Neural progenitor cell (in vitro differentiated cells): ENCODE results near the gene SIPA1. TPM values are rescaled to one million over a fixed set of nuclear protein-coding genes. Genes with fewer than 3 reads are reported as not detected.
A peak's percentile ranks its signal among the peaks of the same experiment; 100 is the strongest.

ENCODE experiments used
- DNase-seq: peaks from one replicate; pipeline ENCODE4 v3.0.0-alpha.2; 2016; ENCODE audit warnings: low spot score
- H2AFZ ChIP-seq: fragments of 200-600 bp; sonication (generic); replicated peaks from 2 replicates; pipeline ENCODE4 v1.6.1; 2016; ENCODE audit warnings: antibody characterized with exemption
- H3F3A ChIP-seq: fragments of 200-600 bp; sonication (generic); 2 replicates; pipeline ENCODE4 v1.6.1; 2016; ENCODE audit warnings: antibody characterized with exemption, low read depth
- H3K27ac ChIP-seq: fragments of 200-600 bp; sonication (generic); 2 replicates; pipeline ENCODE4 v1.5.1; 2016; ENCODE audit warnings: mild to moderate bottlenecking
- H3K27me3 ChIP-seq: fragments of 200-600 bp; sonication (generic); 2 replicates; pipeline ENCODE4 v1.6.1; 2016; ENCODE audit warnings: mild to moderate bottlenecking, moderate library complexity
- H3K36me3 ChIP-seq: fragments of 200-600 bp; sonication (generic); 2 replicates; pipeline ENCODE4 v1.5.1; 2016
- H3K4me1 ChIP-seq: fragments of 200-600 bp; sonication (generic); 2 replicates; pipeline ENCODE4 v1.6.1; 2016; ENCODE audit warnings: mixed run types
- H3K4me2 ChIP-seq: fragments of 200-600 bp; sonication (generic); 2 replicates; pipeline ENCODE4 v1.6.1; 2016
- H3K4me3 ChIP-seq: fragments of 200-600 bp; sonication (generic); 2 replicates; pipeline ENCODE4 v1.5.1; 2016
- H3K79me2 ChIP-seq: fragments of 200-600 bp; sonication (generic); 2 replicates; pipeline ENCODE4 v1.6.1; 2016; ENCODE audit warnings: low read depth
- H3K9ac ChIP-seq: fragments of 200-600 bp; sonication (generic); 2 replicates; pipeline ENCODE4 v1.6.1; 2016
- H3K9me3 ChIP-seq: fragments of 200-600 bp; sonication (generic); 2 replicates; pipeline ENCODE4 v1.5.1; 2016; ENCODE audit warnings: low read depth
- H4K20me1 ChIP-seq: fragments of 200-600 bp; sonication (generic); 2 replicates; pipeline ENCODE4 v1.6.1; 2016; ENCODE audit warnings: low read depth
- H3K27ac Mint-ChIP-seq: 3 replicates; pipeline ENCODE4 v1.8.0; 2021; ENCODE audit warnings: mixed read lengths
- H3K27me3 Mint-ChIP-seq: 2 replicates; pipeline ENCODE4 v1.8.0; 2022; ENCODE audit warnings: low read depth, mild to moderate bottlenecking, inconsistent platforms, moderate library complexity, mixed read lengths; ENCODE audit not compliant: insufficient read depth
- H3K36me3 Mint-ChIP-seq: 3 replicates; pipeline ENCODE4 v1.8.0; 2021; ENCODE audit warnings: mixed read lengths
- H3K4me1 Mint-ChIP-seq: 3 replicates; pipeline ENCODE4 v1.8.0; 2021; ENCODE audit warnings: mixed read lengths
- H3K4me3 Mint-ChIP-seq: 3 replicates; pipeline ENCODE4 v1.8.0; 2021; ENCODE audit warnings: mild to moderate bottlenecking, moderate library complexity, mixed read lengths
- H3K9me3 Mint-ChIP-seq: 3 replicates; pipeline ENCODE4 v1.8.0; 2020; ENCODE audit warnings: mixed read lengths
- EZH2 ChIP-seq: fragments of 200-600 bp; sonication (generic); IDR thresholded peaks from 2 replicates; pipeline ENCODE4 v1.6.1; 2017; ENCODE audit warnings: antibody characterized with exemption, mild to moderate bottlenecking, moderate library complexity
- EZH2phosphoT487 ChIP-seq: fragments of 200-600 bp; sonication (generic); IDR thresholded peaks from 2 replicates; pipeline ENCODE4 v1.6.1; 2017; ENCODE audit warnings: antibody characterized with exemption
- total RNA-seq: library from RNA; depleted of rRNA; stranded (reverse); fragments of >200 nt; gene quantifications from 2 replicates; pipeline ENCODE4 v1.2.3, GENCODE V29; 2015; ENCODE audit warnings: low replicate concordance
- TF ChIP-seq, protein P1 (sequence below): fragments of 200-600 bp; sonication (generic); IDR thresholded peaks from 2 replicates; pipeline ENCODE4 v1.5.1; 2017; ENCODE audit warnings: antibody characterized with exemption, mild to moderate bottlenecking

The SIPA1 gene
- total RNA-seq, 1 donor from 2014 or later, result 4.7 TPM

DNA sequence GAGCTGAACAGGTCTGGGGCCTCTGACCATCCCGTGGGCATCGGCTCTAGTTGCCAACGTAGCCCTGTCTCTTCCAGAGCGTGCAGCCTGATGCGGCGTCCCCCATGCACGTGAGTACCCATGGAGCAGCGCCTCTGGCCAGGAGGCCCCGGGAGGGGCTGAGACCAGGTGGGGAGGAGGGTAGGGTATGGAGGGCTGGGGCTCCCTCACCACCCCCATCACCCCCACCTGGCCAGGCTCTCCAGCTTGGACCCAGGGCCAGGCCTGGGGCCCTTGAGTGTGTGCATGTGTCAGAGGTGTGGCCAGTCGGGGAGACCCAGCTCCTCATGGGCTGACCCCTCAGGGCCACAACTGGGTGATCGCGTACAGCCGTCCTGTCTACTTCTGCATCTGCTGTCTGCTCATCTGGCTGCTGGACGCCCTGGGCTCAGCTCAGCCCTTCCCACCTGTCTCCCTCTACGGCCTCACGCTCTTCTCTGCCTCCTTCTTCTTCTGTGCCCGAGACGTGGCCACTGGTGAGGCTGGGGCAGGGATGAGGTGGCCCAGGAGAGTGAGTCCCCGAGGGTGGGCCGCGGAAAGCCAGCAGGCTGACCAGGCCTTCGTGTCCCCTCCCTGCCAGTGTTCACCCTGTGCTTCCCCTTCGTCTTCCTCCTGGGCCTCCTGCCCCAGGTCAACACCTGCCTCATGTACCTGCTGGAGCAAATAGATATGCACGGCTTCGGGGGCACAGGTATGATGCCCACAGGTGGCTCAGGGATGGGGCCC, 13.9 kb upstream of the SIPA1 start:
- H2AFZ ChIP-seq, result no peak overlapping the region
- Mint-ChIP-seq H3K36me3 (peaks cover 11% of the 10 kb centered on the region), H3K27ac (no peak overlapping the region)

DNA sequence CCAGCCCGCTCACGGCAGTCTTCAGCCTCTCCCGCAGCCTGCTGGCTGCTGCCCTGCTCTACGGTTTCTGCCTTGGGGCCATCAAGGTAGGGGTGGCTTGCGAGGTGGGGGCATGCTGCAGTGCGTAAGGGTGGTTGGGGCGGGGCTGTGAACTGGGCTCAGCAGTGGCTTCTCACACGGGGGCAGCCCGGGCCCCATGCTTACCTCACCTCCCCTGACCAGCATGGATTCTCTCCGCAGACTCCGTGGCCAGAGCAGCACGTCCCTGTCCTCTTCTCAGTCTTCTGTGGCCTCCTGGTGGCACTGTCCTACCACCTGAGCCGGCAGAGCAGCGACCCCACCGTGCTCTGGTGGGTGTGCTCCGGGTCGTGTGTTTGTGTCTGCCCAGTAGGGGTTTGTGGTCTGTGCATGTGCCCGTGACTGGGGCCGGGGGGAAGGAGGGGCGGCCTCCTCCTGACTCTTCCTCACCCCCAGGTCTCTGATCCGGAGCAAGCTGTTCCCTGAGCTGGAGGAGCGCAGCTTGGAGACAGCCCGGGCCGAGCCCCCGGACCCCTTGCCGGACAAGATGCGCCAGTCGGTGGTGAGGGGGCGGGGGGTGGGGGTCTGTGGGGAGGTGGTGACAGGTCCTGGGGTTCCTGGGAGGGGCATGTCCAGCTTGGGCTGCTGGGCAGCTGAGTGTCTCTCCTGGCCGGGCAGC, 12.8 kb upstream of the SIPA1 start:
- no peak overlapping the region for H3K27ac Mint-ChIP-seq
- DNase-seq, result no peak
- peaks cover 5% of the 10 kb centered on the region for H3K4me1 Mint-ChIP-seq
- Histone ChIP-seq H3K79me2 (no peaks in the 10 kb centered on the region), H3K9me3 (no peaks in the 10 kb centered on the region), H3K27me3 (no peaks in the 10 kb centered on the region), H3K4me1 (no peaks in the 10 kb centered on the region), H3K9ac (no peak overlapping the region), H3K4me3 (no peak overlapping the region), H3K27ac (no peak overlapping the region), H3K4me2 (no peak overlapping the region), H2AFZ (no peak overlapping the region), H3K36me3 (no peaks in the 10 kb centered on the region), H3F3A (peaks cover 4% of the 10 kb centered on the region), H4K20me1 (no peaks in the 10 kb centered on the region)
- H3K9me3 Mint-ChIP-seq, result no peaks in the 10 kb centered on the region
- H3K27me3 Mint-ChIP-seq, result peaks cover 5% of the 10 kb centered on the region
- no peak overlapping the region for H3K4me3 Mint-ChIP-seq
- TF ChIP-seq EZH2 (no peak), EZH2phosphoT487 (no peak)
- TF ChIP-seq, protein P1, sequence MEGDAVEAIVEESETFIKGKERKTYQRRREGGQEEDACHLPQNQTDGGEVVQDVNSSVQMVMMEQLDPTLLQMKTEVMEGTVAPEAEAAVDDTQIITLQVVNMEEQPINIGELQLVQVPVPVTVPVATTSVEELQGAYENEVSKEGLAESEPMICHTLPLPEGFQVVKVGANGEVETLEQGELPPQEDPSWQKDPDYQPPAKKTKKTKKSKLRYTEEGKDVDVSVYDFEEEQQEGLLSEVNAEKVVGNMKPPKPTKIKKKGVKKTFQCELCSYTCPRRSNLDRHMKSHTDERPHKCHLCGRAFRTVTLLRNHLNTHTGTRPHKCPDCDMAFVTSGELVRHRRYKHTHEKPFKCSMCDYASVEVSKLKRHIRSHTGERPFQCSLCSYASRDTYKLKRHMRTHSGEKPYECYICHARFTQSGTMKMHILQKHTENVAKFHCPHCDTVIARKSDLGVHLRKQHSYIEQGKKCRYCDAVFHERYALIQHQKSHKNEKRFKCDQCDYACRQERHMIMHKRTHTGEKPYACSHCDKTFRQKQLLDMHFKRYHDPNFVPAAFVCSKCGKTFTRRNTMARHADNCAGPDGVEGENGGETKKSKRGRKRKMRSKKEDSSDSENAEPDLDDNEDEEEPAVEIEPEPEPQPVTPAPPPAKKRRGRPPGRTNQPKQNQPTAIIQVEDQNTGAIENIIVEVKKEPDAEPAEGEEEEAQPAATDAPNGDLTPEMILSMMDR, result no peak
- peaks cover 11% of the 10 kb centered on the region for H3K36me3 Mint-ChIP-seq

More for the DNA sequence above, 13.9 kb upstream of the SIPA1 start:
- Histone ChIP-seq H3K27me3 (no peaks in the 10 kb centered on the region), H3K4me1 (no peaks in the 10 kb centered on the region), H3K27ac (no peak overlapping the region), H3K36me3 (no peaks in the 10 kb centered on the region), H3K4me3 (no peak overlapping the region), H3K79me2 (no peaks in the 10 kb centered on the region), H4K20me1 (no peaks in the 10 kb centered on the region), H3K4me2 (no peak overlapping the region), H3K9me3 (no peaks in the 10 kb centered on the region), H3F3A (peaks cover 4% of the 10 kb centered on the region), H3K9ac (no peak overlapping the region)
- Mint-ChIP-seq H3K4me1 (peaks cover 5% of the 10 kb centered on the region), H3K9me3 (no peaks in the 10 kb centered on the region), H3K27me3 (peaks cover 2% of the 10 kb centered on the region), H3K4me3 (no peak overlapping the region)
- no peak for TF ChIP-seq EZH2phosphoT487
- TF ChIP-seq EZH2, result no peak
- TF ChIP-seq, protein P1, result no peak
- DNase-seq, result no peak

DNA sequence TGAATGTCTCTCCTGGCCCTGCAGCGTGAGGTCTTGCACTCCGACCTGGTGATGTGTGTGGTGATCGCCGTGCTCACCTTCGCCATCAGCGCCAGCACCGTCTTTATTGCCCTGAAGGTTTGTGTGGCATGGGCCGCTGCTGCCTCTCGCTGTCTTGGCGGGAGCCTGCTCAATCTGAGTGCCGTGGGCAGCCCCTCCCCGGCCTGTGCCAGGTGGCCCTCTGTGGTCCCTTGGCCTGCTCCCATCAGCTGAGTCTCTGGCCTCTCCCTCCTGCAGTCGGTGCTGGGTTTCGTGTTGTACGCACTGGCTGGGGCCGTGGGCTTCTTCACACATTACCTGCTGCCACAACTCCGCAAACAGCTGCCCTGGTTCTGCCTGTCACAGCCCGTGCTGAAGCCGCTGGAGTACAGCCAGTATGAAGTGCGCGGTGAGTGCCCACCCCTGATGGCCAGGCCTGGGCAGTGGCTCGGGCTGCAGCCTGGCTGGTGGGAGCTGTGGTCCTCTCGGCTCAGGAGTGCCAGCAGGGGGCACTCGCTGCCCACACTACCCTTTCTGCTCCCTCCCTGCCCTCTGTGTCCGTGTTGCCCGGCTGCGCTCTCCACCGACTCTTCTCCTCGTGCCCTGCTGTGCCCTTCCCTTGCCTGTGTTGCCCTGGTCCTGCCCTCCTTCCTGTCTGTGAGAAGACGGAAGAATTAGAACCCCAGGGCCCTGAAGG, 12.1 kb upstream of the SIPA1 start:
- Mint-ChIP-seq H3K36me3 (peaks cover 11% of the 10 kb centered on the region), H3K27me3 (peaks cover 5% of the 10 kb centered on the region), H3K4me3 (no peak overlapping the region), H3K27ac (no peak overlapping the region), H3K9me3 (no peaks in the 10 kb centered on the region), H3K4me1 (peaks cover 5% of the 10 kb centered on the region)
- no peaks in the 10 kb centered on the region for H3K4me1 ChIP-seq
- no peak overlapping the region for H3K27ac ChIP-seq
- peaks cover 4% of the 10 kb centered on the region for H3F3A ChIP-seq
- no peak overlapping the region for H3K9ac ChIP-seq
- no peaks in the 10 kb centered on the region for H3K27me3 ChIP-seq
- no peak overlapping the region for H2AFZ ChIP-seq
- H3K4me3 ChIP-seq, result no peak overlapping the region
- H3K36me3 ChIP-seq, result no peaks in the 10 kb centered on the region
- H3K79me2 ChIP-seq, result no peaks in the 10 kb centered on the region
- DNase-seq, result peak; percentile 72
- TF ChIP-seq EZH2phosphoT487, result no peak
- TF ChIP-seq, protein P1, result peak; percentile 55
- H3K9me3 ChIP-seq, result no peaks in the 10 kb centered on the region
- no peak overlapping the region for H3K4me2 ChIP-seq
- H4K20me1 ChIP-seq, result no peaks in the 10 kb centered on the region
